GM12892 (cell line): ENCODE data around the gene PER2.

Source experiments
- POLR2A ChIP-seq: IDR thresholded peaks from 2 replicates; pipeline ENCODE4 v1.6.1; 2011; ENCODE audit warnings: low read depth, low read length, control low read depth
- POLR2AphosphoS5 ChIP-seq: IDR thresholded peaks from 2 replicates; pipeline ENCODE4 v1.6.1; 2011; ENCODE audit warnings: low read depth, low read length, control low read depth
- TAF1 ChIP-seq: IDR thresholded peaks from 2 replicates; pipeline ENCODE4 v1.6.1; 2011; ENCODE audit warnings: low read depth, mild to moderate bottlenecking, control low read depth, low read length, borderline replicate concordance

- TF ChIP-seq TAF1 (no peak), POLR2A (peak; percentile 83), POLR2AphosphoS5 (no peak)
These were observed 48.3 kb downstream of the PER2 start, which contains the start of gene HES6 for GRCh38 chr2:238239863-238240756.
